HTERT RPE-1 (cell line): ENCODE results near the gene CD36.

Experiments
- in situ Hi-C: fragments of 300-500 bp; cut with MboI; formaldehyde crosslinking; loops from 4 replicates; pipeline ENCODE4 v1.14.3; 2020; ENCODE audit warnings: low sequenced_read_pairs

The CD36 gene

DNA sequence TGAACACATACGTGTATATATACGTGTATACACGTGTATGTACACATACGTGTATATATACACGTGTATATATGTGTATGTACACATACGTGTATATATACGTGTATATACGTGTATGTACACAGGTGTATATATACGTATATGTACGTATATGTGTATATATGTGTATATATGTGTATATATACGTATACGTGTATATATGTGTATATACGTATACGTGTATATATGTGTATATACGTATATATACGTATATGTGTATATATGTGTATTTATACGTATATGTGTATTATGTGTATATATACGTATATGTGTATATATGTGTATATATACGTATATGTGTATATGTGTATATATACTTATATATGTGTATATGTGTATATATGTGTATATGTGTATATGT, 44.3 kb downstream of the CD36 start:
- in situ Hi-C loops, result no loop called here

DNA sequence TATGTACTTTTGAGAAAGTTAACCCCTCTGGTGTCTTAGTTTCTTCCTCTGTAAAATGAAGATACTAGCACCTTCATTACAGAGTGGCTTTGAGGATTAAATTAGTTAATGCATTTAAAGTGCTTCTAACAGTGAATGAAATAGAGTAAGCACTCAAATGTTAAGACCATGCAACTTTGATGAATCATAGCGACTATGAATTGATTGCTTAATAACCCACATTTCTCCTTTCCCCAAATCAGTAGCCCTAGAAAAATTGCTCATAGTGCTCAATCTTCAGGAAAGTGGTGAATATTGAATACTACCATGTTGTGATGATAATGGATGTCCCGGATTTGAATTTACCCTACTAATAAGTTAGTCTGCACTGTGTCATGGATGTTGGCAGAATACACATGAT, 48.1 kb downstream of the CD36 start:
- in situ Hi-C loops, result no loop called here

DNA sequence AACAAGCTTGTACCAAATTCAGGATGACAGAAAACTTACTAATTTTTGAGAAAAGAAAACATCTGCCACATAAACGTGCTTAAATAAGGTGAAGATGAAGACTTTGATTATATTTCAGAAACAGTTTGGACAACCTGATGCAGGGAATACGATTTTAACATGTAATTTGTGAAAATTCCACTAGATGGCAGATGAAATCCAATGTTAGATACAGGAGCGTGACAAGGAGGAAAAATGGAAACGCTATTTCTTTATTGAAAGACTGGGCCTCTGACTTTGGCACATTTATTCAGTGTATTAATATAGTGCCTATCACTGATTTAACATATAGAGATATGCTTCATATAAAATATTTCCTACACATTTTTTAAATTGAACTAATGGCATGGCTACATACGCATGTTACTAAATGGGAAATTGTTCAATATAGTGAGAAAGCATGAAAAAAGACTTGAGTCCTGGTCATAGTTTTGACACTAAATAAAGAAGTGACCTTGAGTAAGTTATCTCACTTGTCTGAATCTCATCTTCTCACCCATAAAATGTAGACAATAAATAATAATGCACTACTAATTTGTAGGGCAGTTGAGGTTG, 60.7 kb downstream of the CD36 start:
- in situ Hi-C loops, result no loop called here

- in situ Hi-C loops, result no loop called here
Observed at GRCh38 chr7:80699721-80700256, 61.3 kb downstream of the CD36 start.

DNA sequence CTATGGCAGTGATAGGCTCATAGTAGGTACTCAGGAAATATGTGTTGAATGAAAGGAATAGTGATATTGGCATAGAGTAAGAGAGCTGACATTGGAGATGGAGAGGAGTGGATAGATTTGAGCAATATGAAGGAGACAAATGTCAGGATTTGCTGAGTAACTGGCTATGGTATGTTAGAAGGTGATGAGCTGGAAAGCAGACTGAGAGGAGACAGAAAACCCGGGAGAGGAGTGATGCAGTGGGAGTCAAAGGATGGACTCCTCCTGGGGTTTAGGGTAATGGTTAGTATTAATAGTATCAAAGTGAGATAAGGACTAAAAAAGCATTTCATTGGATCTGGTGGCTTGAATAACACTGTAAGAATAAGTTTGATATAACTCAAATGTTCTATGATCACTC, 64.8 kb downstream of the CD36 start:
- in situ Hi-C loops, result no loop called here

GRCh38 chr7:80705130-80705781, 66.8 kb downstream of the CD36 start:
- in situ Hi-C loops, result no loop called here

DNA sequence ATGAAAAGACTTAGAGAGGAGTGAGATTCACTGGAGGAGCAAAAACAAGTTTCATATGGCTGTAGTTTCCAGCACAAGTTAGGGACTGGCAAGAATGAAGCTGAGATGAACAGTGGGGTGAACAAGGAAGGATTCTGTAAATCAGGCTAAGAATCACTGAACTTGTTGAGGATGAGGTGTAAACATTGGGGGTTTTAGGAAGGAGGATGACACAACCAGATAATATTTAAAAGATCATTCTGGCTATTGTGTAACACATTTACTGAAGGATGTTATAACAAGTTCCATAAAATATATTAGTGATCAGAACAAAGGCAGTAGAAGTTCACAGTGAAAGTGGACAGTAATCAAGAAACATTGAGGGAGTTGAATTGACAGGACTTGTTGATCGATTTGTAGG, 68.9 kb downstream of the CD36 start:
- in situ Hi-C loops, result no loop called here

- in situ Hi-C loops, result no loop called here
Observed at GRCh38 chr7:80708123-80708522, 69.7 kb downstream of the CD36 start.

GRCh38 chr7:80711531-80711930, 73.1 kb downstream of the CD36 start:
- in situ Hi-C loops, result no loop called here

DNA sequence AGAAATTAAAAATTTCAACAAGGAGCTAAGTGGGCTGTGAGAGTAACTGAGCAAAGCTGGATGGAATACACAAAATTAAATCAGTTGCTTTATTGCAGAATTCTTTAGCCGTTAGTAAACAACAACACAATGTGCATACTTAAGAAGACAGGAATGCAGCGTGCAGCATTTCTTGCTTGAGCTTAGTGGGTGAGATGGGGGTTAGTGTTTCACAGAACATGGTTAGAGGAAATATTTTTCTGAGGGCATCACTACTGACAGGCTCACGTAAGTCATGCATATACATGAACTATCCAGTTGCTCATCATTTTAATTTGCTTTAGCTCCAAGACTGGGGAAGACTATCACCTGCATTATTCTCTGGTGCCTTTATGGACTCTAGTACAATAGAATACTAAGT, 80.8 kb downstream of the CD36 start:
- in situ Hi-C loops, result no loop called here

GRCh38 chr7:80720146-80720545, 81.7 kb downstream of the CD36 start:
- in situ Hi-C loops, result no loop called here

GRCh38 chr7:80721883-80722615, 83.6 kb downstream of the CD36 start:
- in situ Hi-C loops, result no loop called here

DNA sequence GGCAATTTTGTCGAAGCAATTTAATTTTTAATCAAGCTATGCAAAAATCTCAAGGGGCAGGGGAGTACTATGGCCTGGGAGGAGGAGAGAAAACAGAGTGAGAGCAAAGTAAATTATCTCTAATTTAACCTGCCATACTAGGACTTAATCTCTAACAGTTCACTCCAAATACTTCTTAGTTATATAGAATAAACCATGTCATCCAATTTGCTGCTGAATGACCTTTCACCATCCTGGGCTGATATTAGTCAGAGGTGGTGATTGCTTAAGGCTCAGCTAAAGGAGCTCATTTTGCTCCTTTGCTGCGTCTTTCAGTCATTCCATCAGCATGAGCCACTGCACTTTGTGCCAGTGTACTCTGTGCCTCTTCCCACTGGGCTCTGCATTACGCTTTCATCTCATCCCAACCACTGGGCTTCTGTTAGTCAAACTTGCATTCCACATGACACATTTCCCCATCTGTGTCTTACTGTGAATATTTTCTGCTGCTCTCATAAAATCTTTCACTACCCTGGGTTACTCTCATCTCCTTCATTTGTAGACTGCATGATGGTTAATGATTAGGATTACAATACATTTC, 84.3 kb downstream of the CD36 start:
- in situ Hi-C loops, result no loop called here

- in situ Hi-C loops, result no loop called here
Observed at GRCh38 chr7:80724249-80724871, 85.9 kb downstream of the CD36 start.

- in situ Hi-C loops, result no loop called here
Observed at GRCh38 chr7:80725181-80725611, 86.8 kb downstream of the CD36 start.
